ENCODE results near the gene EPHB2.

EPHB2 gene

DNA sequence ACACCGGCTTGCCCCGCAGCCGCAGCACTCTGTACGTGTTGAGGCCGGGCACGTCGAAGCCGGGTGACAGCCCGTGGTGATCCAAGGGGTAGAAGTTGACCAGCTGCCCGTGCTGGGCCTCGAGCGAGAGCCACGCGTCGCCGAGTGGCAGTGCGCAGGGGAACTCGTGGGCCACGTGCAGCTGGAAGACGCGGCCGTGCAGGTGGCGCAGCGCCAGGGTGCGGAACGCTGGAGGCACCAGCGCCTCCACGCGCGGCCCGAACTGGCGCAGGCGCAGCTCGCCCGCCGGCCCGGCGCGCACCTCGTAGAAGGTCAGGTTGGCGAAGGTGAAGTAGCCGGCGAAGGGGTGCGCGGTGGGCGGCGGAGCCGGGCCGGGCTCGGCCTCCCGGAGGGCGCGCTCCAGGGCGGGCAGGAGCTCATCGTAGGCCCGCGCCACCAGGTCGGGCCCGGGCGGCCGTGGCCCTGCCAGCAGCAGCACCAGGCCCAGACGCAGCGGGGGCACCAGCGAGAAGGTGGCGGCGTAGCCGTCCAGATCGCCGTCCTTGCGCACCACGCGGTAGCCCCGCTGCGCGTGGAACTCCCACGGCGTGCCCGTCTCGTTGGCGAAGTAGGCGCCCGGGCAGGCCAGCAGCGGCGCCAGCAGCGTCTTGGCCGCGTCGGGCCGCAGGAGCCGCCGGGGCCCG, 242.6 kb downstream of the EPHB2 start:
- no peak for DNase-seq (ENCODE audit: low spot score)

DNA sequence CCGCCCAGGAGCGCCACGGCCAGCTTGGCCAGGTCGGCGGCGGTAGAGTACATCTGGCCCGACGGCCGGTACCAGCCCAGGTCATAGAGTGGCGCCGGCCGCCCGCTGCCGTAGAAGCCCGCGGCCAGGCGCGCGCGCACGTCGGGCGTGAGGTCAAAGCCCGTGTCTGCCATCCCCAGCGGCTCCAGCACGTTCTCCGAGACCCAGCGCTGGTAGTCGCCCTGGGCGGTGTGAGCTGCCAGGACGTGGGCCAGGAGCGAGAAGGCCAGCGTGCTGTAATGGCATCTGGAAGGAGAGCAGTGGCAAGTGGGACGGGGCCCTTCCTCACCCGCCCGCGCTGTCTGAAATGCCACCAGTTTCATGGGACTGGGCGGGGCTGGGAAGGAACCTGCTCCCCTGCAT, 243.1 kb downstream of the EPHB2 start:
- no peak for DNase-seq (ENCODE audit: low spot score)

DNA sequence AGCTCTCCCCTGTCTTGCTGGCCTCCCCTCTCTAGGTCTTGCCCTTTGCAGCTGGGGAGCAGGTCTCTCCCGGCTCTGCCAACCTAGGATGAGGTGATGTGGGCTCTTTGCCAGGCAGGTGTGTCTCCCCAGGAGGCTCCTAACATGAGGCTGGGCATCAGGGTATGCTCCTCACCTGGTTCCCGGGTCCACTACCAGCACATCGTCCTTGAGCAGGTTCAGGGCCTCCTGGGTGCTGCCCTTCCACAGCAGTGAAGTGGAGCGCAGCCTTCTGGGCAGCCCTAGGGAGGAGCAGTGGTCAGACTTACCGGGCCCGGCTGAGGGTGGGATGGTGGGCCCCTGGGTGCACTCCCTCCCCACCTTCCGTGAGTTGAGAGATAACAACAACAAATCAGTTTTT, 244.5 kb downstream of the EPHB2 start:
- DNase-seq (ENCODE audit: low spot score): no peak

DNA sequence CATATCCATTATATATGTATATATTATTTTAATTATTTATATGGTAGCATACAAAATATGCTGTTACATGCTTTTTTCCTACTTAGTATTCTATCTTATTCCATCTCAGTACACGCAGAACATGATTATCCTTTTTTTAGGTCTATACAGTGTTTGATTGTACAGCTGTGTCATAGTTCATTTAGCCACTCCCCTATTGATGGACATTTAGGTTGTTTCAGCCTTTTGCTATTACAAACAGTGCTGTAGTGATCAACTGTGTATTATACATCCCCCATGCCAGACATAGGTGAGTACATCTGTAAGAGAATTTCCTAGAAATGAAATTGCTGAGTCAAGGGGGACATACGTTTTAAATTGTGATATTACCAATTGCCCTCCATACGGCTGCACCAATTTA, 246.4 kb downstream of the EPHB2 start:
- no peak for DNase-seq (ENCODE audit: low spot score)

DNA sequence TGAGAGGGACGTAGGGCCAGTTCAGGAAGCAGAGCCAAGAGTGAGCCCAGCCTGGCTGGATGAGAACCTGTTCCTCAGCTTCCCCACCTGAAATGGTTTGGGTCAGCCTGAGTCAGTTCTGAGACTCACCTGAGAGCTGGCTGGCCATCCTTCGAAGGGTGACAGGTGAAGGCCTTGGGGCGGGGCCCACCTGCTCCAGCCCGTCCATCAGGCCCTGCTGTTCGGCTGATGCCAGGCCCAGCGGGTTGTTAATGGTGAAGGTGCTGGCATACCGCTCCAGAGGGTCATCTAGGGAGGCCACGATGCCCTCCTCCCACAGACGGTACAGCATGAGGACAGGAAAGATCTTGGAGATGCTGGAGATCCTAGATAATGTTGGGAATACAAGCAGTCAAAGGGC, 247.9 kb downstream of the EPHB2 start:
- DNase-seq (ENCODE audit: low spot score): no peak

DNA sequence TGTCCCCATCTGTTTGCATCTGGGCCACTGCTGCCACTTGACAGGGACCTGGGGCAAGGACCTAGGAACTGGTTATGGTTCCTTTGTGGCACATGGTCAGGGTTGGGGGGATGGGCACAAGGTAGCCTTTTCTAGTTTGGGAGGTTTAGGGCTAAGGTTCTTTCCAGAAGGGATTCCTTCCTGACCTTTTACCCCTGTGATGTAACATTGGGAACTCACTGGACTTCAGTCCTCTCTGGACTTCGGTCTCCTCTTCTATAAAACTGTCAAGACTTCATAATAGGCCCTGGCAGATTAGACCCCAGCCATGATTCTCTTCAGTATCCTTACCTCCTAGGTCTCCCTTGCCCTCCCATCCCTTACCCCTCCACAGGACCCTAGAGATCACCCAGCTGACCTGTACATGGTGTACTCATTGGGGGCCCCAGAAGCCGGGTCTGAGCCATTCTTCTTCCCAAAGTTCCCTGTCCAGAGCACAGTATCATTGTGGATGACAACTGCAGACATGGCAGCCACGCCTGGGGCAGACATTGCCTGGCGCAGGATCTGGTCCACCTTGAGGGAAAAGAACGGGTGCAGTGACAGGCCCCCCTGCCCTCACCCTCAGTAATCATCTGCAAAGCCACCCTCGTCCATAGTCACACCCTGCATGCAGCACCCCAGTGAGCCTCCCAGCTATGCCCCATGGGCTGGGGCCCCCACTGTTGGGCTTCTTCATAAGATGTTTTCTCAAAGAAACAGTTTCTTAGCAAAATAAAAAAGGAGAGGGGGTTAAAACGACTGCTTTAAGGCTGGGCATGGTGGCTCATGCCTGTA, 249.1 kb downstream of the EPHB2 start:
- DNase-seq (ENCODE audit: low spot score): no peak

DNA sequence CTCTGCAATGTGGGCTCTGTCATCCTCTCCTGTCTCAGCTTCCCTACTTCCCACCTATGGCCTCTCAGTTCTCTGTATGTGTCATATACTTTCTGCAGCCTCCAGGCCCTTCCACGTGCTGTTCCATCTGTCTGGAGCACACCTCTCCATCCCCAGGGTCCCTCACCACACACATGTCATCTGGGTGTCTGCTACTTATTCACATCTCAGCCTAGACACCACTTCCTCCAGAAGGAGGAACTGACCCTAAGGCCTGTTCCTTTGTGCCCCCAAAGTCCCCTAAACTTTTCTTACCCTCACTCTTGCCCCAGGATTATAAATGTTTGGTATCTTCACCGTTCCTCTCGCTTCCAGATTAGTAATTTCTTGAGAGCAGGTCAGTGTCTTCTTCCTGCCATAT, 251.9 kb downstream of the EPHB2 start:
- no peak for DNase-seq (ENCODE audit: low spot score)

DNA sequence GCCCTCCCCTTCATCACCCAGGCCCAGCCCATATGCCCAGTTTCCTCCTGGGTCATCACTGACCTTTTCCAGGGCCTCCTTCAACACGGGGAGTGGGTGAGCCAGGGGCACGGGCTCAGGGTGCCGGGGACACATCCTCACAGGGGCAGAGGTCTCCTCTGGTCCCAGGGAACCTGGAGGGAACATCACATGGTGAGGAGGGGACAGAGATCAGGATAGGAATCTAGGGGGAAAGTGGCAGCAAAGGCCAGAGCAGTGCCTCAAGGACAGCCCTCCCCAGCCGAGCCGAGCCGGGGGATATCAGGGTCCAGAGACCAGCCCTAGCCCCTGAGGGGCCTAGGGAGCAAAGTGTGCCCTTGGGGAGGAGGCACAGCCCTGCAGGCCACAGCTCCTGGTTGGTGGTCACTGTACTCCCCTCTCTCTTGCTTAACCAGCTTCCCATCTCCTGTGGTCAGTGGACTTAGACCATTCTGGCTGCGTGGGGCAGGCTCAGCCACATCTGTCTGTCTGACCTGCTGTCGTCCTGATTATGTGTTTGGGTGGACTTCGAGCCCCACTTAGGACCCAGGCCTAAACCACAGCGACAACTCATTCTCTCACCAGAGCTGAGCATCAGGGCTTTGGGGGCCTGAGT, 252.5 kb downstream of the EPHB2 start:
- no peak for DNase-seq (ENCODE audit: low spot score)

DNA sequence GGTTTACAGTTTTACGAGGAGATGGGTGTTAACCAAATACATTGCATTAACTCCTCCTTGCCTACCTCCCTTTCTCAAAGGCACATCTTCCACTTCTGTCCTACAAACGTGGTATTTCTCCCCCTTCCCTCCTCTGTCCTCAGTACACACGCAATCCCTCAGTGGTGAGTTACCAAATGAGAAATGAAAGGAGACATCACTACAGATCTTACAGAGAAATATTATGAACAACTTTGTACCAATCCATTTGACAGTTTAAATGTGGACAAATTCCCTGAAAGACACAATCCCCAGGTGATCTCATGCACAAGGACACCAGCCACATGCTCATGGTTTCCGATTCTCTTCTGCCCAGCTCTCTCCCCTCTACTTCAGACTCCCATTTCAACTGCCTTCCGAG, 255.7 kb downstream of the EPHB2 start:
- DNase-seq (ENCODE audit: low spot score): no peak

DNA sequence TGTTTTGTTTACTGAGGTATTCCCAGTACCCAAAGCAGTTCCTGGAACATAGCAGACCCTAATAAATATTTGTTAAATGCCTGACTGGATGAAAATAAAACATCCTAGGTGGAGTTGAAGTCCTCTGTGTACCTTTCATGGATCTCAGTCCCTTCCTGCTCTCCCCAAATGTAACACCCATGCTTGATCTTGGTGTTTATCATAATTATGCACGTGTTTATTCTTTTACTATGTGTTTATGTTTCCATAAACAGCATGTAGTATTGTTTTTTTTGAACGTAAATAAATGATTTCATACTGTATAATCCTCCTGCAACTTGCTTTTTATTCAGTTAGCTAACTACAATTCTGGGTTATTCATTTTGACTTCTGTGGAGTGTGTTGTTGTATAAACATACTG, 257.2 kb downstream of the EPHB2 start:
- DNase-seq (ENCODE audit: low spot score): no peak

DNA sequence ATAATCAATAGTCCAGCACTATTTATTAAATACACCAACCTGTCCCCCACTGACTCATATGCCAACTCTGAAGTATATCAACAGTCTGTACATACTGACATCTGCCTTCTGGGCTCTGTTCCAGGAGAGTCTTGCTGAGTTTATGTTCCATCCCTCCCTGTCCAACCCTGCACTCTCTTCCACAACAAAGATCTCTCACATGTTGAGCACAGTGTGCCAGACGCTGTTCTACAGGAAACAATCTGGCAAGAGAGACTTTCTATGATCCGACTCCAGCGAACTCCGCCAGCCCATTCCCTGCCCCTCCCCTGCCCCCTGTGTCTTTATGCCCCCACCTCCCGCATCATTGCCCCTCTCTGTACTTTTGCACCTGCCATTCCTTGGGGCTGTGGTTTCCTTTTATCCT, 258.7 kb downstream of the EPHB2 start:
- DNase-seq (ENCODE audit: low spot score): no peak

DNA sequence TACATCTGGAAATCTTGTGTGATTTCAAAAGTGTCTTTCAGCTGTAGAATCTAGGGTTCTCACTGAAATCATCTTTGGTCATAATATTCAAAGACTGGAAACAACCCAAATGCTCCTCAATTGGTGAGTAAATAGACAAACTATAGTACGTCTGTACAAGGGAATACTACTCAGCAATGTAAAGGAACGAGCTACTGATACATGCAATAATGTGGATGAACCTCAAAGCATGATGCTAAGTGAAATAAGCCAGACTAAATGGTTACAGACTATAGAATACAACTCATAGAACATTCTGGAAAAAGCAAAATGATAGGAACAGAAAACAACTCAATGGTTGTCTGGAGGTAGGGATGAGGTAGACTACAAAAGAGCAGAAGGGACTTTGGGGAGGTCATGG, 259.5 kb downstream of the EPHB2 start:
- no peak for DNase-seq (ENCODE audit: low spot score)

Data from globus pallidus (tissue), 1 donor.